ACC112 (cell line): ENCODE data around the gene SMARCAL1.

Experiments
- H2AFZ ChIP-seq: fragments of 200-600 bp; sonication (generic); one replicate; pipeline ENCODE4 v1.6.0; 2017; ENCODE audit warnings: antibody characterized with exemption, low read length; ENCODE audit not compliant: unreplicated experiment
- H3K27ac ChIP-seq: fragments of 200-600 bp; sonication (generic); 2 replicates; pipeline ENCODE4 v1.5.1; 2014; ENCODE audit warnings: low read depth, mild to moderate bottlenecking, antibody characterized with exemption, low read length, moderate library complexity
- H3K27me3 ChIP-seq: fragments of 200-600 bp; sonication (generic); 2 replicates; pipeline ENCODE4 v1.6.1; 2014; ENCODE audit warnings: mild to moderate bottlenecking, antibody characterized with exemption, low read length, moderate library complexity, mixed read lengths; ENCODE audit not compliant: insufficient read depth
- H3K36me3 ChIP-seq: fragments of 200-600 bp; sonication (generic); 2 replicates; pipeline ENCODE4 v1.6.1; 2016; ENCODE audit warnings: mild to moderate bottlenecking, antibody characterized with exemption, low read length, moderate library complexity, mixed read lengths; ENCODE audit not compliant: insufficient read depth
- H3K4me1 ChIP-seq: fragments of 200-600 bp; sonication (generic); one replicate; pipeline ENCODE4 v1.6.1; 2016; ENCODE audit warnings: low read length, mixed read lengths; ENCODE audit not compliant: insufficient read depth, unreplicated experiment, control insufficient read depth
- H3K4me3 ChIP-seq: fragments of 200-600 bp; sonication (generic); 2 replicates; pipeline ENCODE4 v1.5.1; 2014; ENCODE audit warnings: mild to moderate bottlenecking, low read depth, low read length
- H3K79me2 ChIP-seq: fragments of 200-600 bp; sonication (generic); one replicate; pipeline ENCODE4 v1.6.0; 2016; ENCODE audit warnings: low read length; ENCODE audit not compliant: control insufficient read depth, unreplicated experiment, insufficient read depth

The SMARCAL1 gene

DNA sequence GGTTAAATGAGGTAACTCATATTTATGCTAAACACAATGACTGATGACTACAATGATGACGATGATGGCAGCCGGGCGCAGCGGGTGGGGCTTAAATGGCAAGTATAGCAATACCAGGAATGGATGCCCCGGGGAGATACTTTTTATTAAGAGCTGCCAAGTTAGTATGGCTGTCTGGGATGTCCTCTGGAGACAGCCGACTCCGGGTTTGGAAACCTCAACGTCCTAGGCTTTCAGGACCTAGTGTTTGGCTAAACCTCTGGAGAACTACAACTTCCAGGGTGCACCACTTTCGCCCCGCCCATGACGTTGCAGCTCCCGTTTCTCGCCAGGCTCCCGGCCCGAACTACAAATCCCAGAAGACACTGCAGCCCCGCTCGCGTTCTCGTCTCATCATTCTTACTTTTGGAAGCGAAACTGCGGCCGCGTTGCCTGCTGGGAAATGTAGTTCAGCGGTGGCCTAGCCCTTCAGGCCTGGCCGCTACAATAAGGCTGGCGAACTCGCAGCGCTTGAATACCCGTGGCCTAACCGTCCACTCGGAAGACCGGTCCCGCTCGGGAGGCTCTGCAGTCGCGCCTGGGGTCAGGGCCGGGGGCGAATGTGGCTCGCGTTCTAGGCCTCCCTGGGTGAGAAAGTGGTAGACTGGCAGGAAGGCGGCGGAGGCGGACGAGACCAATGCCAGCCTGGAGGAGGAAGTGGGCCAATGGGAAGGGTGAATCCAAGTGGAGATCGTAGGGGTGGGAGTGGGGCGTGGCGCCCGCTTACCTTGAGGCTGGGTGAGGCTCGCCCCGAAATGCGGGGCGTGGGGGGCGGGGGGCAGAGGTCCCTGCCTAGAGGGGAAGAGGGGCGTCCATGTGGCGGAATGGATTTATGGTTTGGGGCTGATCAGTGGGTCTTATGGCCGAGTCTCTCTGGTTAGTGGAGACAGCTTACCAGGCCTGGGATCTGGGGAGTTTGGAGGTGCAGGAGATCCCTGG lies at the start of gene SMARCAL1:
Gene SMARCAL1 (plus strand): TSS at position 463 of the 978 bp plus-strand sequence. CDS start 2,221 bp downstream, outside the sequence.
- H3K79me2 ChIP-seq: peaks cover 13% of the 10 kb centered on the region
- H3K4me3 ChIP-seq: peak within 1 kb of the TSS; percentile 87
- no peaks in the 10 kb centered on the region for H3K27me3 ChIP-seq
- peak within 1 kb of the TSS; percentile 79 for H2AFZ ChIP-seq
- no peaks in the 10 kb centered on the region for H3K36me3 ChIP-seq
- peaks cover 8% of the 10 kb centered on the region for H3K4me1 ChIP-seq
- H3K27ac ChIP-seq: peak within 1 kb of the TSS; percentile 66

DNA sequence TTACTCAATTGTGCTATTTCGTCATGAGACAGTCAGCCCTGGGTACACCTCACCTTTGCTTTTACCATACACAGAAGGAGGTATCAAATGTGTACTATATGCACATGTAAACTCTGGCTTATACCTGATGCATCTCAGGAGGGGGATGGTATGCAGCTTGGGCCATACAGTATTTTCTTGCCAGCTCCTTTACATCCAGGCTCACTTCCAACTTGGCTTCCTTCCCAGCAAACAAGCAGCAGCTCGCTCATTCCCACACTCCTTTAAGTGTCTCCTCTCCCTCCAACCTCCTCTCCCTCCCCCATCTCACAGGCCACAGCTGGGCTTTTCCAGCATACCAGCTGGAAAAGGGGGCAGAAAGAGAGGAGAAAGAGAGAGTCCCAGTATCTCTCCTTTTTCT lies 49.6 kb upstream of the SMARCAL1 start:
- no peak overlapping the region for H3K27ac ChIP-seq
- no peaks in the 10 kb centered on the region; the same call in 1 of the 2 replicates for H3K36me3 ChIP-seq
- no peak overlapping the region for H3K4me3 ChIP-seq
- peaks cover 21% of the 10 kb centered on the region for H3K4me1 ChIP-seq
- no peak overlapping the region for H2AFZ ChIP-seq
- no peaks in the 10 kb centered on the region for H3K27me3 ChIP-seq
- peaks cover 47% of the 10 kb centered on the region for H3K79me2 ChIP-seq

DNA sequence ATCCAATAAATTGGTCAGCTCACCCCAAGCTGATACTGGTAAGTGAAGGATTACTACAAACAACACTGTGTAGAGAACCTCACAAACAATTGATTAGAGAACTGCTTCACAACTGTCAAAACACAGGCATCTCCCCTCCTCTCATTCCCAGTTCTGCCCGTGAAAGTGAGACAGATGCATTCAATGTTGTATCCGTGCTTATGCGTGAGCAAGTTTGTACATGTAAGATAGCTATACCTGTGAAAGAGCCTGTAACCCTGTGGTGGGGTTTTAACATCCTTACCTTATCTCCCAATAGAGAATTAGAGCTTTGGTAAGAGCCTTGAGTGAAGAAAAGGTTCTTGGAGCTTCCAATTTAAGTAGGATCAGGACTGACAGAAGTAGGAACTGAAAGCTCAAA lies 49.1 kb upstream of the SMARCAL1 start:
- Histone ChIP-seq H3K27me3 (no peaks in the 10 kb centered on the region), H3K4me1 (peaks cover 26% of the 10 kb centered on the region), H3K36me3 (no peaks in the 10 kb centered on the region; the same call in 1 of the 2 replicates), H3K79me2 (peaks cover 51% of the 10 kb centered on the region), H2AFZ (no peak overlapping the region), H3K27ac (no peak overlapping the region), H3K4me3 (no peak overlapping the region)

DNA sequence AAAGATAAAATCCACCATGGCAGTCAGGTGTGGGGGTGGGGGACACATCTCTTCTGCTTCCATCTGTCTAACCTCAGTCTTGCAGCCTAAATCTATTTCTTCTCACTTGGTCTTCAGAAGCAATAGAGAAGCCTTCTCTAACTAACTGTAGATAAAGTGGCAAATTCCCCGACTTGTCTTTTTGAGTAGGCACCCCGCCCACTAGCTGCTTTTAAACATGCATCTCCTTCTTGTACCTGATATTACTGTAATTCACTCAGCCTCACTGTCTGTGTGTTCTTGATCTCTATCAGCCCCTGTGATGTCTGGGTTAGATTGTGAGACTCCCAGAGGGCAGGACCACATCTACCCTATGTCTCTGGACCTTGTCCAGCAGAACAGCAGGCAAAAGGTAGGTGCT lies 46.8 kb upstream of the SMARCAL1 start:
- no peak overlapping the region for H2AFZ ChIP-seq
- peaks cover 74% of the 10 kb centered on the region for H3K79me2 ChIP-seq
- H3K36me3 ChIP-seq: no peaks in the 10 kb centered on the region
- no peak overlapping the region for H3K4me3 ChIP-seq
- H3K4me1 ChIP-seq: peaks cover 49% of the 10 kb centered on the region
- H3K27ac ChIP-seq: no peak overlapping the region
- no peaks in the 10 kb centered on the region for H3K27me3 ChIP-seq

DNA sequence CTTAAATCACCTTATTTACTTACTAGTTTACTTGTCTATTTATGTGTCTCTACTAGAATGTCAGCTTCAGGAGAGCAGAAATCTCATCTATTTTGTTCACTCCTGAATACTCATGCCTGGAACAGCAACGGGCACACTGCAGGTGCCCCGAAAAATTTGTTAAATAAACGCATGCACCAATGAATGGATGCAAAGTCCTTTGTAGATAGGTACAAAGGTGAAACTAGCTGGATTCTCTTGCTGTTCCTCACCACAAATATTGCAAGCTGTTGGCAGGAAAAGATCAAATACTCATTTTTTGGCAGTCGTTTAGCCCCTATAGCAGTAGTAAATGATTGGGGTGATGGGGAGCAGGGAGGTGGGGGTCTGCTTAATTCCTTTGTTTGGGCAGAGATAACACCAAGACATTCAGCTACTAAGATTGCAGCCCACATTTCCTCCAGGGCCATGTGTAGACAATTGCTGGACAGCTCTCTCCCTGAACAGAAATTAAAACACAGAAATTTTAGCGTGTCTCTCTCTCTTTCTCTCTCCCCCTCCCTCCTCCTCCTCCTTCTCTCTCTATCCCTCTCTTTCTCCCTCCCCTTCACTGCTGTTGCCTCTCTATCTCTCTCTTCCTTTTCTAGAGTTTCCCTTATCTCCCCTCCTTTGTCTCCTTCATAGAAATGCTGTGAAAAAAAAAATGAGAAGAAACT lies 45.4 kb upstream of the SMARCAL1 start:
- peaks cover 79% of the 10 kb centered on the region for H3K79me2 ChIP-seq
- H3K27me3 ChIP-seq: no peaks in the 10 kb centered on the region
- H3K4me3 ChIP-seq: no peak overlapping the region
- no peak overlapping the region for H3K27ac ChIP-seq
- H3K36me3 ChIP-seq: no peaks in the 10 kb centered on the region
- H3K4me1 ChIP-seq: peaks cover 49% of the 10 kb centered on the region
- no peak overlapping the region for H2AFZ ChIP-seq

DNA sequence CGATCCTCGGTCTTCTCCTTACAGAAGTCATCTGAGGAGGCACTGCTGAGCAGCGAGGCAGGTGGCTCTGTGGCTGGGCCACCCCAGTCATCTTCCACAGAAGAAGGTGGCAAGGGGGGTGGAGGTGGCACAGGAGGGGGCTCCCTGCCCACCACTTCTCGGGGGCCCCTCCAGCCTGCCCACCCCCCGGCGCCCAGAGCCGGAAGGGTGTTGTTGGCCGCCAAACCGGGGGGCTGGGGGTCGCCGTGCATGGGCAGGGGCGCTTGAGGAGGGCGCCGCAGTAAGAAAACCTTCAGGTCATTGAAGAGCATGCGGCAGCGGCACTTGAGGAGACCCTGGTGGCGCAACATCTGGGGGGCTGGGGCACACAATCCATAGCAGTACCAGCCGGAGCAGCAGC lies 42.5 kb upstream of the SMARCAL1 start:
- Histone ChIP-seq H3K27me3 (no peaks in the 10 kb centered on the region), H3K79me2 (peaks cover 60% of the 10 kb centered on the region), H3K27ac (no peak overlapping the region), H3K4me3 (peak overlapping the region; percentile 87), H3K4me1 (peaks cover 43% of the 10 kb centered on the region), H3K36me3 (no peaks in the 10 kb centered on the region), H2AFZ (no peak overlapping the region)

DNA sequence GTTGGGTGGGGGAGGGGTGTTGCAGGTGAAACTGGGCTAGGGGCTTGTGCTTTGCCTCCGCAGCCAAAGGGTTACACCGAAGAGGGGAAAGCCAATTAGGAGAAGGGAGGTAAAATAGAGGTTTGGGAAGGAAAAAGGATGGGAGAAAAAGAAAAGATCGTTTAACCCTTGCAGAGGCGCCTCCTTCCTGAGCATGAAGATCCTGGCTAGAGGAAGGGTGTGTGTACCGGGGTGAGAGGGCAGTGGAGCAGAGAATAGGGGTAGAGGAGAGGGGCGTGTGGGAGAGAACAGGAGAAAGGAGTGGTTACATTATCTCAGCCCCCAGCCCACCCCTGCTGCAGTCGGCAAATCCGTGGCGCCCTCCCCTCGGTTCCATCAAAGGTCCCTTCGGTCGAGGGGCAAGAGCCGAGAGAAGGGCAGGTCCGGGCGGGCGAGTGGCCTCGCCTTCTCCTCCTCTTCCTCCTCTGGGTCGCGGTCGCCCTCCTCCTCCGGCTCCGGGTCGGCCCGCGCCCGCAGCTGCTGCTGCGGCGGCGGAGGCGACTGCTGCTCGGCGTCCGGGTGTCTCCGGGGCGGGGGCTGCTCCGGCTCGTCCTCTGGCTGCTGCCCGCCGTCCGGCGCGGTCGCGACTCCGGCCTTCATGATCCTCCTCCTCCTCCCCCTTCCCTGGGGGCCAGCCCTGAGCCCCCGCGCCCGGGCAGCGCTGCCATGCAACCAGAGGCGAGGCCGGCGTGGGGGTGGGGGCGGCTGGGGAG lies 41.1 kb upstream of the SMARCAL1 start:
- peak overlapping the region; percentile 87 for H3K4me3 ChIP-seq
- no peaks in the 10 kb centered on the region for H3K27me3 ChIP-seq
- H2AFZ ChIP-seq: peak overlapping the region; percentile 40
- H3K4me1 ChIP-seq: peaks cover 43% of the 10 kb centered on the region
- H3K27ac ChIP-seq: peak overlapping the region; percentile 98; the same call in 1 of the 2 replicates
- no peaks in the 10 kb centered on the region for H3K36me3 ChIP-seq
- peaks cover 48% of the 10 kb centered on the region for H3K79me2 ChIP-seq

DNA sequence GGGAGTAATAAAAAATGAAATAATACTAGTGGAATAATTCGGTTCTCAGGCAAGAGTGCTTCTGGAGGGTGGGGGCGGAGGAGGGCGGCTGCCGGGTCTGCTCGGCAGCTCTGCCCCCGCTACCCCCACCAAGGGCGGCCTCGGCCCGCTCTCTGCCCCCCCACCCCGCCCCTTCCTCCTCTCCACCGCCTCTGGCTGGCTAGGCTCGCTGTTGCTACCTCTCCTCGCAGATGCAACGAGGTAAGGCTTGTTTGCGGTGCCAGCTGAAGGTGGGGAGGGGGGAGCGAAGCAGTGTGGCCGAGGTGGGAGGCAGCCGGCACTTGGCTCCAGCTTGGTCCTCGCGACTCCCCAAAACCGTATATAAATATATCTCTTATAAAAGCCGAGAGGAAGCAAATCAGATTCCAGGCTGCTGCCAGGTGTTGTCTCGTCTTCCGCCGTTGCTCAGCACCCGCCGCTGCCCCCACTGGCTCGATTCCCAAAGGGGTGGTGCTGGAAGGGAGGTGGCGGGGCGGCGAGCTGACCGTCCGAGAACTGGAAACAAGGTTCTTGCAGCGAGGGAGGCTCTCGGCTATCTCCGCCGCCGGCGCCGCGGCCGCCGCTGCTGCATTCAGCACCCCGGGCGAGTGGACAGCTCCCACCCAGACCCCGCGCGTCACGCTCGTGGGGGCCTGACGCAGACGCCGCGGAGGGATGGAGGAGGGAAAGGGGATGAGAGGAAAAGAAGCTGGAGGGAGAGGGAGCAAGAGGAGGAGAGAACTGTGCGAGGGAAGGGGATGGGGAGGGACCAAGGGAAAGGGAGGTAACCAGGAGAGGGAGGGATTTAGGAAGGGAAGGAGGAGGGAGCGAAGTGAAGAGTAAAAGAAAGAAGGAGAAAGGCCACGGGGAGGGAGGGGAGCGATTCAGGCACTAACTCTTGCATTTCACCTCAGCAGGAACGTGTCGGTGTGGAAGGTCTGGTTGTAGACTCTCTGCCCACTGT lies 40.3 kb upstream of the SMARCAL1 start, which contains the start of gene MARCHF4:
Gene MARCHF4 (minus strand): TSS at position 763 of the 982 bp plus-strand sequence. CDS start 2,223 bp downstream, outside the sequence.
- H3K4me1 ChIP-seq: peaks cover 43% of the 10 kb centered on the region
- peak within 1 kb of the TSS; percentile 87 for H3K4me3 ChIP-seq
- no peaks in the 10 kb centered on the region for H3K27me3 ChIP-seq
- peak within 1 kb of the TSS; percentile 71 for H2AFZ ChIP-seq
- peaks cover 43% of the 10 kb centered on the region for H3K79me2 ChIP-seq
- peak within 1 kb of the TSS; percentile 98 for H3K27ac ChIP-seq
- H3K36me3 ChIP-seq: no peaks in the 10 kb centered on the region

DNA sequence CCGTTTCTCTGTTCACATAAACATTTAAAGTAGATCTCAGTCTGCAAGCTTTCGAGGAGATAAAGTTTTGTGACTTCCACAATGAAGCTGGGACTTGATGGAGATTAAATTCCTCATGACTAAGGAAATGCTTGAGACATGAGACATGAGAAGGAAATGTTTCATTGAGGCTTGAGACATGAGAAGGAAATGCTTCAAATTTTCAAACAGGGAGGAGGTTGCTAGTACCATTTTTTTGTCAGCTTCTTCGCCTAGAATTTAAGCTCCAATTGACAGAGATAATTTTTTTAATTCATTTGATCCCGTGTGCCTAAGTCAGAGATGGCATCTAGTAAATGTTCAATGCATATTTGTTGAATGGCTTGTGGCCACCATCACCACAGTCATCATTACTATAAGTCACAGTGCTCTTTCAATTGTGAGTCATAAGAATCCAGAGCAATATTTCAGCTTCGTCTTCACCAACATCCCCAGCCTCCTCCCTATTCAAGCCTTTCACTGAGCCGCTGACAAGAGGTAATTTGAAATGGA lies 39.5 kb upstream of the SMARCAL1 start:
- Histone ChIP-seq H3K27ac (peak overlapping the region; percentile 98), H2AFZ (no peak overlapping the region), H3K4me3 (peak overlapping the region; percentile 87)

More for the DNA sequence above, 39.5 kb upstream of the SMARCAL1 start:
- Histone ChIP-seq H3K27me3 (no peaks in the 10 kb centered on the region), H3K4me1 (peaks cover 36% of the 10 kb centered on the region), H3K79me2 (peaks cover 37% of the 10 kb centered on the region), H3K36me3 (no peaks in the 10 kb centered on the region)
